HCT116 (cell line): ENCODE results near the gene MSH6. TPM values are rescaled to one million over a fixed set of nuclear protein-coding genes. Genes with fewer than 3 reads are reported as not detected.

Source experiments
- ATAC-seq: fragments of 200-7000 bp; cut with Tn5 transposase; 2 replicates; pipeline ENCODE4 v1.9.1; 2020; ENCODE audit warnings: mild to moderate bottlenecking, moderate library complexity
- BruUV-seq: library from RNA; stranded (reverse); fragments of 400-500 nt; replicated peaks from 2 replicates; lab custom pipeline; 2021; lab: Mats Ljungman, UMichigan
- CTCF ChIA-PET: fragments of 300-600 bp; sonication (Branson Sonifier 250); formaldehyde crosslinking; loops from one replicate; lab custom pipeline; 2021; ENCODE audit warnings: antibody characterized with exemption; lab: Charles Lee
- POLR2A ChIA-PET: fragments of 300-600, 350-600 bp; sonication (Branson Sonifier 250); formaldehyde crosslinking; loops from one replicate; lab custom pipeline; 2021; ENCODE audit warnings: antibody characterized with exemption; lab: Charles Lee
- RAD21 ChIA-PET, 2 experiments: fragments of 300-600 bp; sonication (Branson Sonifier 250); formaldehyde crosslinking; loops; one replicate each; lab custom pipeline; 2023; ENCODE audit warnings: low total read pairs in 2 of 2; ENCODE audit not compliant: uncharacterized antibody in 2 of 2, unreplicated experiment in 2 of 2, low non-redundant PET in 1 of 2; lab: Charles Lee
- DNase-seq: peaks from one replicate; pipeline ENCODE4 v3.0.0-alpha.2; 2010; ENCODE audit warnings: low read depth, low spot score
- H2AFZ ChIP-seq: fragments of 200-600 bp; shearing (Covaris generic), sonication (generic); 2 replicates; pipeline ENCODE4 v1.6.1; 2017; ENCODE audit warnings: low read depth, mixed run types, mixed read lengths, antibody characterized with exemption, low read length; ENCODE audit not compliant: poor library complexity, severe bottlenecking
- H3K27ac ChIP-seq: 2 replicates; pipeline ENCODE4 v1.5.1; 2012; ENCODE audit warnings: low read depth, low read length
- H3K27me3 ChIP-seq: fragments of 200-600 bp; sonication (generic); 2 replicates; pipeline ENCODE4 v1.6.1; 2016; ENCODE audit warnings: mixed run types, low read length, mixed read lengths; ENCODE audit not compliant: insufficient read depth
- H3K36me3 ChIP-seq, 2 experiments: fragments of 200-500 bp in 1 of 2; fragments of 200-600 bp in 1 of 2; sonication (Bioruptor generic) in 1 of 2; sonication (generic) in 1 of 2; 2 replicates each; pipeline versions ENCODE4 v1.5.1 to v1.6.1; 2014 to 2016; ENCODE audit warnings: low read length in 2 of 2, inconsistent platforms in 1 of 2, mixed read lengths in 1 of 2, mixed run types in 1 of 2; ENCODE audit not compliant: insufficient read depth in 2 of 2, control insufficient read depth in 1 of 2
- H3K4me1 ChIP-seq, 2 experiments: fragments of 200-600 bp in 1 of 2; sonication (generic) in 1 of 2; 2 replicates each; pipeline versions ENCODE4 v1.5.1 to v1.6.1; 2012 to 2017; ENCODE audit warnings: low read length in 2 of 2, inconsistent platforms in 1 of 2, mild to moderate bottlenecking in 1 of 2, mixed read lengths in 1 of 2, mixed run types in 1 of 2, moderate library complexity in 1 of 2; ENCODE audit not compliant: insufficient read depth in 2 of 2, control insufficient read depth in 1 of 2
- H3K4me2 ChIP-seq: fragments of 200-600 bp; sonication (generic); 2 replicates; pipeline ENCODE4 v1.6.1; 2017; ENCODE audit warnings: mixed run types, low read length, mixed read lengths
- H3K4me3 ChIP-seq, 2 experiments: fragments of 200-600 bp in 1 of 2; sonication (generic) in 1 of 2; replicated peaks in 1 of 2; 2 replicates each; pipeline ENCODE4 v1.5.1; 2011 to 2016; ENCODE audit warnings: low read length in 2 of 2, control low read depth in 1 of 2, low read depth in 1 of 2, mild to moderate bottlenecking in 1 of 2, mixed read lengths in 1 of 2, mixed run types in 1 of 2
- H3K79me2 ChIP-seq: fragments of 200-600 bp; sonication (generic); 2 replicates; pipeline ENCODE4 v1.6.1; 2017; ENCODE audit warnings: mild to moderate bottlenecking, mixed run types, low read length, moderate library complexity, mixed read lengths; ENCODE audit not compliant: insufficient read depth
- H3K9ac ChIP-seq: fragments of 200-600 bp; sonication (generic); 2 replicates; pipeline ENCODE4 v1.6.1; 2016; ENCODE audit warnings: low read length, mixed read lengths
- H3K9me2 ChIP-seq: fragments of 200-600 bp; sonication (generic), shearing (Covaris generic); 2 replicates; pipeline ENCODE4 v1.6.1; 2017; ENCODE audit warnings: mixed run types, mild to moderate bottlenecking, moderate library complexity; ENCODE audit not compliant: insufficient read depth
- H3K9me3 ChIP-seq, 2 experiments: fragments of 200-500 bp in 1 of 2; fragments of 200-600 bp in 1 of 2; sonication (Bioruptor generic) in 1 of 2; sonication (generic) in 1 of 2; 2 replicates each; pipeline ENCODE4 v1.6.1; 2014 to 2017; ENCODE audit warnings: low read length in 2 of 2, mixed read lengths in 2 of 2, inconsistent platforms in 1 of 2, low read depth in 1 of 2, mild to moderate bottlenecking in 1 of 2, mixed run types in 1 of 2, moderate library complexity in 1 of 2; ENCODE audit not compliant: control insufficient read depth in 1 of 2, insufficient read depth in 1 of 2
- H4K20me1 ChIP-seq: fragments of 200-600 bp; sonication (generic), shearing (Covaris generic); 2 replicates; pipeline ENCODE4 v1.6.1; 2017; ENCODE audit warnings: mixed run types, mild to moderate bottlenecking, moderate library complexity; ENCODE audit not compliant: insufficient read depth
- CTCF ChIP-seq, 3 experiments: fragments of 200-600 bp in 1 of 3; sonication (generic) in 1 of 3; IDR thresholded peaks in 2 of 3; conservative IDR thresholded peaks in 1 of 3; 2 replicates each; pipeline ENCODE4 v1.5.1; 2012 to 2017; ENCODE audit warnings: low read depth in 2 of 3, low read length in 2 of 3, antibody characterized with exemption in 1 of 3, borderline replicate concordance in 1 of 3, control low read depth in 1 of 3, mild to moderate bottlenecking in 1 of 3, mixed read lengths in 1 of 3, mixed run types in 1 of 3, moderate library complexity in 1 of 3; ENCODE audit not compliant: insufficient read depth in 1 of 3
- ELF1 ChIP-seq: IDR thresholded peaks from 2 replicates; pipeline ENCODE4 v1.6.1; 2012; ENCODE audit warnings: low read depth, borderline replicate concordance
- EZH2 ChIP-seq: fragments of 200-600 bp; sonication (generic); IDR thresholded peaks from 2 replicates; pipeline ENCODE4 v1.6.1; 2017; ENCODE audit warnings: antibody characterized with exemption, mixed run types
- FOSL1 ChIP-seq: IDR thresholded peaks from 2 replicates; pipeline ENCODE4 v1.6.1; 2012; ENCODE audit warnings: low read depth
- JUND ChIP-seq: IDR thresholded peaks from 2 replicates; pipeline ENCODE4 v1.6.1; 2012
- POLR2A ChIP-seq: IDR thresholded peaks from 2 replicates; pipeline ENCODE4 v1.7.0; 2011; ENCODE audit warnings: borderline replicate concordance; ENCODE audit not compliant: insufficient read depth, insufficient read length; ENCODE audit errors: extremely low read depth
- POLR2AphosphoS5 ChIP-seq: IDR thresholded peaks from 2 replicates; pipeline ENCODE4 v1.6.1; 2011; ENCODE audit warnings: mild to moderate bottlenecking, low read depth, low read length, moderate library complexity
- SRF ChIP-seq: IDR thresholded peaks from 2 replicates; pipeline ENCODE4 v1.6.1; 2012; ENCODE audit warnings: low read depth
- ZNF274 ChIP-seq: fragments of 200-500 bp; sonication (Bioruptor generic); IDR thresholded peaks from 2 replicates; pipeline ENCODE4 v1.6.1; 2014; ENCODE audit warnings: mild to moderate bottlenecking, low read depth, low read length, inconsistent platforms
- intact Hi-C: fragments of 100-400 bp; cut with micrococcal nuclease; formaldehyde crosslinking; loops from 2 replicates; pipeline ENCODE4 v1.10.0; 2022
- total RNA-seq: library from RNA; stranded (reverse); gene quantifications from one replicate; pipeline ENCODE4 v1.2.1, GENCODE V29; 2021; ENCODE audit not compliant: unreplicated experiment
- TF ChIP-seq, protein P1 (sequence below): IDR thresholded peaks from 2 replicates; pipeline ENCODE4 v1.6.1; 2012

Gene MSH6
- total RNA-seq, 1 experiment from 2014 or later: 71.2 TPM

- H3K4me2 ChIP-seq: no peak overlapping the region
- H3K4me3 ChIP-seq: no peak overlapping the region
- CTCF ChIA-PET: no interaction called here
- no peaks in the 10 kb centered on the region for H3K79me2 ChIP-seq
- no peak overlapping the region for H3K27ac ChIP-seq
- POLR2A ChIA-PET: interaction anchor here (0.6 to 1.0 kb wide), 3 partner anchors 12 to 239 kb away, joined by 3 read pairs; no protein-coding TSS in a partner anchor
- RAD21 ChIA-PET: no interaction called here
- intact Hi-C loops: no loop called here
- BruUV-seq: no TSS peak
- TF ChIP-seq EZH2 (no peak), POLR2A (no peak), FOSL1 (no peak), SRF (no peak), CTCF (IDR thresholded peaks at IDR 0.05 in 2 of 3, conservative IDR thresholded peaks at IDR 0.05 in 1 of 3; ENCODE audit: borderline replicate concordance in 1 of 3, insufficient read depth in 1 of 3, low read depth in 2 of 3, low read length in 2 of 3) (no peak), JUND (no peak)
- TF ChIP-seq, protein P1, sequence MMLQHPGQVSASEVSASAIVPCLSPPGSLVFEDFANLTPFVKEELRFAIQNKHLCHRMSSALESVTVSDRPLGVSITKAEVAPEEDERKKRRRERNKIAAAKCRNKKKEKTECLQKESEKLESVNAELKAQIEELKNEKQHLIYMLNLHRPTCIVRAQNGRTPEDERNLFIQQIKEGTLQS: no peak
- no peak overlapping the region for H2AFZ ChIP-seq
- no peak for ATAC-seq
- no peaks in the 10 kb centered on the region for H3K27me3 ChIP-seq
- no peaks in the 10 kb centered on the region; the same call in 1 of the 2 replicates for H4K20me1 ChIP-seq
- DNase-seq: no peak
- H3K9me2 ChIP-seq: no peaks in the 10 kb centered on the region
- no peak overlapping the region for H3K9ac ChIP-seq
- no peaks in the 10 kb centered on the region for H3K4me1 ChIP-seq
- H3K36me3 ChIP-seq: peaks cover 17 to 28% of the 10 kb centered on the region in 2 experiments; a peak in 2 of 4 replicates
- H3K9me3 ChIP-seq: no peaks in the 10 kb centered on the region
Observed at GRCh38 chr2:47818777-47819176, 35.8 kb downstream of the MSH6 start.

- H2AFZ ChIP-seq: no peak overlapping the region
- H4K20me1 ChIP-seq: no peaks in the 10 kb centered on the region; the same call in 1 of the 2 replicates
- no peaks in the 10 kb centered on the region for H3K9me2 ChIP-seq
- no peak overlapping the region for H3K4me2 ChIP-seq
- no peaks in the 10 kb centered on the region for H3K79me2 ChIP-seq
- H3K9ac ChIP-seq: no peak overlapping the region
- no peak overlapping the region for H3K4me3 ChIP-seq
- no peaks in the 10 kb centered on the region for H3K27me3 ChIP-seq
- POLR2A ChIA-PET: no interaction called here
- RAD21 ChIA-PET: no interaction called here
- TF ChIP-seq ELF1 (no peak), FOSL1 (peak; percentile 60), ZNF274 (no peak), POLR2AphosphoS5 (no peak)
- no peak for ATAC-seq
- BruUV-seq: no TSS peak
- intact Hi-C loops: no loop called here
- DNase-seq: no peak
- CTCF ChIA-PET: no interaction called here
- H3K4me1 ChIP-seq: no peaks in the 10 kb centered on the region
- H3K36me3 ChIP-seq: peaks cover 17 to 25% of the 10 kb centered on the region in 2 experiments; a peak in 2 of 4 replicates
- no peaks in the 10 kb centered on the region for H3K9me3 ChIP-seq
- H3K27ac ChIP-seq: no peak overlapping the region
Observed at GRCh38 chr2:47819834-47820233, 36.9 kb downstream of the MSH6 start.
